AML-193 (cell line): ENCODE measurements around the gene RNF144B.
"Not testable (repeated sequence)": the region's sequence is repeated elsewhere in the genome, so short reads cannot be mapped to it uniquely, and the experiment has no call there.

ENCODE experiments used
- DNase-seq, 2 experiments: peaks; one replicate each; lab custom pipeline; 2025; lab: John Stamatoyannopoulos, UW

RNF144B gene

DNA sequence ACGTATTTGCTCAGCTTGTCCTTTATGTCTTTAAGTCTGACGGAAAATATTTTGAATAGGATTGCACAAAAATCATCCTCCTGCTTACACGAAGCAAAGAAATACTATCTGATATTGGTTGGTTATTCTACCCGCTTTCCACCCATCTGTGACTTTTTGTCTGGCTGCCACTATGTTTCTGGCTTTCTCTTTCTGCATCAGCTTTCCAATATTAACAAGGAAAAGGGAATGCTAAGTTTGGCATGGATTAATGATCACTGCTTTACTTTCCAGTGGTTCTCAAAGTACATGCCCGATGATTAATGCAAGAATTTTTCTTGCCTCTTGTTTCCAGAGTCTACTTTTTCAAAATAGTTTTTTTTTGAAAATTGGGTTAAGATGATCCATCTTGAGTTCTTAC lies 57.0 kb downstream of the RNF144B start:
- no peak for DNase-seq

DNA sequence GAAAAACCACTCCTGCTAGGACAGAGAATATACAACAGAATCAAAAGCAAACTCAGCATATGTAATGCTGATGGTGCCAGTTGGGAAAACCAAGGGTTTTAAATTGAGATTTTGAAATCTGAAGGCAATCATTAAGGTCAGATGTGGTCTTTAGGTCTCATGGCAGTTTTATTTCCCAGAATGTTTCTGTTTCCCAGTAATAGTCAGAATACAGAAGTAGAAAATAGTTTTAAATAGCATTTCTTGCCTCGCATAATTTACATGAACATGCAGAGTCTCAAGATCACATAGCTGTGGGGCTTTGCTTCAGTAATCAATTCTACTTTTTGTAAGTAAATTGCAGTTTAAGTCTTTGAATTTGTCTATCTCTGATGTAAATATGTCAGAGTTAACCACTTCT lies 58.1 kb downstream of the RNF144B start:
- DNase-seq: no peak

DNA sequence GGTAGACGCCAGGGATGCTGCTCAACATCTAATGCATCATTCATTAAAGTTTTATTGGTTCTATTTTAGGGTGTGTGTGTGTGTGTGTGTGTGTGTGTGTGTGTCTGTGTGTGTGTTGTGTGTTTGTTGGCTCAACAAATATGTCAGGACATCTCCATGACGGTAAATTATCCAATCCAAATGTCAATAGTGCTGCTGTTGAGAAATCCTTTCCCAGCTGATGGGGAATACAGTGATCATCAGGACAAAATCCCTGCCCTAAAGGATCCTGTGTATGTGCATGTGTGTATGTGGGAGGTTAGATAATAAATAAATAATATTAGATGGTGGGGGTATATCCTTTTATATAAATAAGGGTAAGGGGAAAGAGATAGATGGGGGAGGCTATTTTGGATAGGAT lies 59.6 kb downstream of the RNF144B start:
- DNase-seq: no peak

DNA sequence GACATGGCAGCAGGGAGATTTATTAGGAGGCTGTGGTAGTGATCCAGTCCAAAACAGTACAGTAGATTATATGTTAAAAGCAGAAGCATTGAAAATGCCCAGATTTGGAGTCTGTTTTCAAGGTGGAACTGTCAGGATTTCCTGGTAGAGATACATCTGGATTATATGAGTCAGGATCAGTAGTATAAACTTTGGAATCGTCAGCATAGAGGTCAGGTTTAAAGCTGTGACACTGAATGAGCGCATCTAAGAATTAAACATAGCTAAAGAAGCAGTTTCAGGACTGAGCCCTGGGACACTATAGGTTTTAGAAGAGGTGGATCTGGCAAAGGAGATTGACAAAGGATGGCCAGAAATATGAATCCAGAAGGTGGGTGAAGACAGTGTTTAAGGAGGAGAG lies 60.4 kb downstream of the RNF144B start:
- DNase-seq: no peak

DNA sequence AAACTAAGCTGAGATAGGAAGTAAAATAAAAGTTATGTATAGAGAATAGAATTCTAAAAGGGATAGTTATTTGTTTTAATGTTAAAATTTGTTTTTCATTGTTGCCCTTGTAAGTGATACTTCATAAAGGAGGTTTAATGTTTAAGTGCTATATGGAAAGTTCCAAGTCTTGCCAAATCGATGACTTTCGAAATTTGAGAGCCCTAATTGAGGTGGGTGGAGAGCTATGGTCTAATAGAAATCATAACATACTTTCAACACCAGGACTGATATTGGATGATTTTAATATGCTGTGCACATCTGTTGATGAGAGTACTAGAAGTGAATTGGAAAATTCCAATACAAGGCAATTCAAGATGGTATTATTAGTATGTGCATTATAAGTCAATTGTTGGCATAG lies 64.6 kb downstream of the RNF144B start:
- no peak for DNase-seq

DNA sequence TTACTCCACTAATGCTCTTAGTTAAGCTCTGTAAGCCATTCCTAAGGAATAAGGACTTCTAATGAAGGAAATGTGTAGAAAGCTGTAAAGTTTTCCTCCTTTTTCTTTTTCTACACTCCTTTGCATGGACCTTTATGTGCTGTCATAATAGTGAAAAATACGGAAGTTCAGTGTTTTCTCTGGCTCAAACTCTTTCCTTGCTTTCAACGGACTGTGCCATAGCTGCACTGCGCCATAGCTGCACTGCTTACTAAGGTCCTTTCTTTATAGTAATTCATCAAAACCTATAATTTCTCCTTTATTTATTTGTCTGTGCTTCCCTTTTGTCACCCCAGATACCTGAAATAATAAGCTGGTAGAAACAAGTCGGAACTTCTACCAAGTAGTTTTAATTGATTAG lies 67.3 kb downstream of the RNF144B start:
- DNase-seq: no peak

DNA sequence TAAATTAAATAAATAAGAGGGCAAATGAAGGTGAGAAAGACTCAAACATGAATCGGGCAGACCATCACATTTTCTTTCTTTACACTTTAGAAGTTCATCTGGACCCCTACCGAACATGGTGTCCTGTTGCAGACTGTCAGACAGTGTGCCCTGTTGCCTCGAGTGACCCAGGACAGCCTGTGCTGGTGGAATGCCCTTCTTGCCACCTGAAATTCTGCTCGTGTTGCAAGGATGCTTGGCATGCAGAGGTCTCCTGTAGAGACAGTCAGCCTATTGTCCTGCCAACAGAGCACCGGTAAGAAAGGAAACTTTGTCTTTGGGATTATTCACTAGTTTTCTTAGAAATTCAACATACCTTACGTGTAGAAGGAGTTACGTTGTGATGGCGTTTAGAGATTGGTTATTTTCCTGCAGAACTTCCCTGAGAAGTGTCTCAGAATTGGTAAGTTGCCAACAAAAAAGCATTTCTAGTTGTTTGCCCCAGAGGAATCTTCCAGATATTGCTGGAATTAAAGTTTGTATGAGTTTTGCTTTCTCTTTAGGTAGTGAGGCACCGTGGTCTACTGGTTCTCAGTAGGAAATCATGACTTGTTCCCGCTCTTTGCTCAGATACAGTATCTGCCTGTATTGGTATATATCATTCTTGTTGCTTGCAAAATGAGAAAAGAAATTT lies 70.1 kb downstream of the RNF144B start:
- no peak for DNase-seq

DNA sequence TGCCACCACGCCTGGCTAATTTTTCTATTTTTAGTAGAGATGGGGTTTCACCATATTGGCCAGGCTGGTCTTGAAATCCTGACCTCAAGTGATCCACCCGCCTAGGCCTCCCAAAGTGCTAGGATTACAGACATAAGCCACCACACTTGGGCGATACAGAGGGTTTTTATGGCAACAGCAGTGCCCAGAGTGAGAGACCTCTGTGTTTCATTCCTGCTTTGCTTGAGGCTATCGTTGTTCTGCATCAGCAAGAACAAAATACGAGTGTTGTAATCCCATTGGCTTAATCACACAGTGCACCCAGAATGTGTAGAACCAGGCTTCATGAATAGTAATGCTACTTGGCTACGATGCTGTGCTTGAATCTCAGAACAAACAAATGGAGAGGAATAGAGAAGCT lies 70.9 kb downstream of the RNF144B start:
- not testable (repeated sequence) for DNase-seq

DNA sequence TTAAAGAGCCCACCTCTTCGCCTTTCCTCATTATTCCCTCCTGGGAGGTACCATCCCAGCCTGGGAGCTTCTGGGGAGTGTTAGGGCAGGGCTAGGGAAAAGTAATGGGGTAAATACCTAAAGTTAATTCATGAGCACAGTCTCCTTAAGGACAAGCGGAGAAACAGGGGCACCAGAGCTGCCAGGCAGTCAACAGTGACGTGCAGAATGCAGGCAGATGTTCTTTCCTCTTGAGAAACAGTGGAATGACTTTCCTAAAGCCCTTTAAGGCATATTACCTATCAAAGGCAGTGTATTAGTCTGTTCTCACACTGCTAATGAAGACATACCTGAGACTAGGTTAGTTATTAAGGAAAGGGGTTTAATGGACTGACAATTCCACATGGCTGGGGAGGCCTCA lies 76.3 kb downstream of the RNF144B start:
- DNase-seq: no peak

DNA sequence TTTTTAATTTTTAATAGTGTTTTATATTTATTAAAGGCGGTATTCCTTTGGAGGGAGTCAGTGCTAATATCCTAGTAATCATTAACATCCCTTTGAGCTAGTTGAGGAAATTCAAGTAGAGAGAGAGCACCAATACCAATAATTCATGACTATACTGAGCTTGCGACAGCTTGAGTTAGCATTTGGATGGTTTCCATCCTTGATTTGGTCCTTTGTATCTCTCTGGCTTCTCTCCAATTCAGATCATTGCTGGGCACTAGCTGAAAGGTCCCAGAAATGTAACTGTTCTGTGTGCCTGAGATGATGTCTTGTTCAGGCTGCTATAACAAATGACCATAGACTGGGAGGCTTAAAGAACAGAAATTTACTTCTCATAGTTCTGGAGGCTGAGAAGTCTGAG lies 77.0 kb downstream of the RNF144B start:
- DNase-seq: no peak

DNA sequence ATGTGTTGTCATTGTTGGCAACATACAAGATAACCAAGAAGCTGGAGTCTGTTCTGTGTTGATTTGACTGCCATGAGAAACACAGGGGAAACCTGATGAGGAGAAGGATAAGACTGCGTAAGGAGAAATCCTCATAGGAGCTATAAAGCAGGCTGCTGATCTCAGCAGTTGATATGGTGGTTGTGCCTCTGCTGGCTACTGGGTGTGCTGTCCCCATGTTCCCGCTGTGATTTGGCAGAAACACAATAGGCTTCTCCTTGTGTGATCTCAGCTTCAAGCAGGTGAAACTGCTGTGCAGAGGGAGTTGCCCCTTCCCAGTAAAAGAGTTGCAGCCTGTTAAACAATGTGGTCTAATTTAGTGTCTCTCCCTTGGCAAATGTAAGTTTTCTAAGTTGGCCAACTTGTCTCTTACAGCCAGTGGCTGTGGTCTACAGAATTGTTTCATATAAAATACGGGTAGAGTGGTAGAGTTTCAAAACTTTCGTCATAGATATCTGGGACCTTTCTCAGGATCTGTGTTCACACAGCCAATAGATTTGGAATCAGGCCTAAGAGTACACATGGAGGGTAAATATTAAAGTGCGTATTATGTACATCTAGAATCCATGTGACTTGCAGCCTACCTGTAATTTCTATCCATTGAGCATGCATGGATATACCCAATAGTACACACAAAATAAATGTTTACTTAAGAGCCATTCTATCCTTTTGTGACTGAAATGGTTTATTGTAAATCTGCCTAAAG lies 78.4 kb downstream of the RNF144B start:
- no peak for DNase-seq

DNA sequence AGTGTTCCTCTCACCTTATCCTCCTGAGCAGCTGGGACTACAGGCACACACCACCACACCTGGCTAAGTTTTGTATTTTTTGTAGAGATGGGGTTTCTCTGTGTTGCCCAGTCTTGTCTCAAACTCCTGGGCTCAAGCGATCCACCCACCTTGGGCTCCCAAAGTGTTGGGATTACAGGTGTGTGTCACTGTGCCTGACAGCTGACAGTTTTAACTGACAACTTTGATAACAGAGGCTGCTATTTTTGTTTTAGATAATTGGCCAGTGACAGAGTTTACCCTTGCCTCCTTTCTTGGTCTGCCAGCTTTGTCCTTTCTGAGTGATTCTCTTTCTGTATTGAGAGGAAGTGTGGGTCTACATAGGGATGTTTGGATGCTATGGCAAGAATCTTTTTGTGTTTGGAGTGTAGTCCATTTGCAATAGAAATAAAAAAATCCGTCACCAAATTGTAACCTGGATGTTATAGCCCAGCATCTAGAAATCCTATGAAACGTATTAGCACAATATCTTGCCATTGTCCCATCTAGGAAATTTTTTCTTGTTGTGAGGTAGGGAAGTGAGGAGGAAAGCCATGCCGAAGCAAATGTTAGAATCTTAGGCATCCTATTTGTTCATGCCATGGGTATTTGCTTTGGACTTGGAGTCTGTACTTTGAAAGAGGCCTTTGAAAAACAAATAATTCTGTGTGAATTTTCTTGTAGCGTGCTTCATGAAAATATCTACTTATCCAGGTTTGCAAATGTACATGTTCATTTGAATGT lies 80.8 kb downstream of the RNF144B start:
- no peak for DNase-seq

DNA sequence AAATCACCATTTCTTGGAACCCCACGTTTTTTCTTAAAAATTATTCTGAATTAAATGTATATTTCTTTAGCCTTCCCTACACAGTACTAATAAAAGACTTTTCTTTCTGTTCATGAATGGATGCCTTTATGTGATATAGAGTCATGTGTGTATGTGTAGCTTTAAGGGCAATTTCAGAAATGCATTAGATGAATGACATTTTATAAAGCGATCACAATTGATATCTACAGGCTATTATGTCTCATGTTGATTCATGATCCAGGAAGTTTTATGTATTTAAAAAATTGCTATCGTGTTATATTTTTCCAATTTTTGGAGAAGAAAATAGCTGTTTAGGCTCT lies 81.3 kb downstream of the RNF144B start:
- DNase-seq: no peak

DNA sequence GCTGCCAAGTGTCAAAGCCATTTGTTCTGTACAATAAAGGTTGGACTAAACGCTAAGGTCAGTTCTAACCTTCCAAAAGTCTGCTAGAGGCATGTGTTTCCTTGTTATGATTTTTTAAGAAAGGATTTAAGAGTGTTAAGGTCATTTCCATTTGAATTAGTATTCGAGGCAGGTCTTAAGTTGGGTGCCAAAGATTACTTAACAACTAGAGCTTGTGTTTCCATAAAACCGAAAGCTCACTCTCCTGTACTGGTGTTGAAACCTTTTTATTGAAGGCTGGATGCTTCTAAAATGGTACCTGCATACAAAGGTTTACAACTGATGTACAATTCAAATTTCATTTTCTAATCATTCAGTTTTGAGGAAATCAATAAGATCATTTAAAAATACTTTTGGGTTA lies 82.4 kb downstream of the RNF144B start:
- no peak for DNase-seq

DNA sequence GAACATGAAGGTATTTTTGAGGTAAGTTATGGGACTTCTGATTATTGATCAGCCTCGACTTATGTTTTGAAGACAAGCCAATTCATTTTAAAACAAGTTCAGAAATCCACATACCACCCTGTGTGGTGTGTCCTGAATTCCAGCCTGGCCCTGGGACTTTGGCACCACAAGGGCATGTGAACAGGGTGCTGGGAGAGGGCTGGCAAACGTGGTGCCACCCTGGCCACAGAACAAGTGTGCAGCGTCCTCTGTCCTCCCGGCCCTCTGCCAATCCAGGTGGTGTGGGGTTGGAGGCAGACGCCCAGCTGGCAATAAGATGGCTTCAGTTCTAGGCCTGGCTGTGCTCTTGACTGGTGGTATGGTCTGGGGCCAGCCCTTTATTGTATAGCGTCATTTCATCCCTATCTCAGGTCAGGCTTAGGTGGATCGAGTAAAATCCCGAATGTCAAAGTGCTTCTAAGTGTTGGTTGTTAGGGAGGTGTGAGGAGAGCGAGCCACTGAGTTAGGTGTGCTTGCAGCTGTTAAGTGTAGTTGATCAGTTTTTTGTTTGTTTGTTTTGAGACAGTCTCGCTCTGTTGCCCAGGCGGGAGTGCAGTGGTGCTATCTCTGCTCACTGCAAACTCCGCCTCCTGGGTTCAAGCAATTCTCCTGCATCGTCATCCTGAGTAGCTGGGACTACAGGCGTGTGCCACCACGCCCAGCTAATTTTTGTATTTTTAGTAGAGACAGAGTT lies 84.2 kb downstream of the RNF144B start:
- DNase-seq: no peak

DNA sequence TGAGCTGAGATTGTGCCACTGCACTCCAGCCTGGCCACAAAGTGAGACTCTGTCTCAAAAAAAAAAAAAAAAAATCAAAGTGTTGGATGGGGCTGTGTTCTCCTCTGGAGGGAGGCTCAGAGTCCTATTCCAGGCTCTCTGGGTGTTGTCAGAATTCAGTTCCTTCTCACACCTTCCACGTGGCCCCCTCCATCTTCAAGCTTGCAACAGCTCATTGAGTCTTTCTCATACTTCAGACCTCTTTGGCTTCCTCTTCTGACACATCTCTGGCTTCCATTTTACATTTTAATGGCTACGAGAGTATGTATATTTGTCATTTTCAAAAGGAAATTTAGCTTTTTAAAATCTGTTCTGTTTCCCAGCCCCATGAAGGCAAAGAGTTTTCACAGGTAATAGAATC lies 85.8 kb downstream of the RNF144B start:
- no peak for DNase-seq

DNA sequence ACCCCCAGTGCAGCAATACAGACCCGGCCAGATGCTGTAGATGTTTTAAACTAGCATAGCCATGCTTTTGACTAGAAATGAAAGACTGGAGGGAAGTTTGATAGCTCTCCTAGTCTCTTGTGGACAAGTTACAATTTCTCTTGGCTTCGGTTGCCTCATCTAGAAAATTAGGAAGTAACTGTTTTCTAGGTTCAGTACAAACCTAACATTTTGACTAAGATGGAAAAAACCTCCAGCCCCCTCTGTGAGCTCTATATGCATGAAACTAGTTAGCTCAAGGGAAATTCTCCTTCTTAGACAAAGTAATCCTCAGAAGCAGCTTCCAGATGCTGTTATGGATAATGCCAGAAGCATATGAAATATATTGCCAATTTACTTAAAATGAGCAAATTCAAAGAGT lies 86.6 kb downstream of the RNF144B start:
- no peak for DNase-seq

DNA sequence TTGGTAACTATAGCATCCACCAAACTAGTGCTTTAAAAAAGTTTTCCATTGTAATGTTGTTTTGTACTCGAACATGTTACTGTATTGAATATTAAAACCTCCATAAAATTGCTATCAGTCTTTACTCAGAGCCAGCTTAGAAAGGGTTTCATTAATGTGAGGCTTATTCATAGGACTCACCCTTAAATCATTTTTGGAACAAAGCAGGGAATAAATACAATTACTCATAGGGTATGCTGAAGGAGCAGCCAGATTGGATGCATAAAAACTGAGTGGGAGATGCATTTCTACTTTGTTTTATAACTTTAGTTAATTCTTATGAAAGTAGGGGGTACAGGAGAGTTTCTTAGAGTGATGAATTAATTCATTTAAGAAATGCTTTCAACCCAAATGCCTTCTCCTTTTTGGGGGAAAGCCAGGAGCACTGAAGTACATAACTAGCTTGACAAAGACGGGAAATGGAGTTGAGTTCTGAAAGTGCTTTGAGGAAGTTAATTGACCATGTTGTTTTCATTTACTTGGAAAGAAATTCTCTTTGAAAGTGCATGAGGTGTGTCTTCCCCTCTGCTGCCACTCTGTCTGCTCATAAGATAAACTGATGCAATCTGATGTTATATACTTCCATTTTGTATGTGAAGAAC lies 90.3 kb downstream of the RNF144B start:
- no peak for DNase-seq

DNA sequence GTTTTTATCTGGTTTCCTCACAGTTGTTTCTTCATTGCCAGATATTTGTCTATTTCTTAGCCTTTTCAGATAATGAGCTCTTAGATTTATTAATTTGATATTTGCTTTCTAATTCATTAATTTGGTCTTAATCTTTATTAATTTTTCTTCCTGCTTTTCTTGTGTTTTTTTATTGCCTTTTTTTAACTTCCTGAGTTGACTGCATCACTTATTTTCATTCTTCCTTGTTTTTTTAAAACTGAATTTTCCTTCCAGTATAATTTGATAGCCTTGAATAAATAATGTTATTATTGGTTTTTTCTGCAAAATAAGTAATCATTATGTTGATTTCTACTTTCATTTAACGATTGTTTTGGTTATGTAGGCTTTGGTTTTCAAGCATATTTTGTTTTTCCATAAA lies 91.5 kb downstream of the RNF144B start:
- no peak for DNase-seq

DNA sequence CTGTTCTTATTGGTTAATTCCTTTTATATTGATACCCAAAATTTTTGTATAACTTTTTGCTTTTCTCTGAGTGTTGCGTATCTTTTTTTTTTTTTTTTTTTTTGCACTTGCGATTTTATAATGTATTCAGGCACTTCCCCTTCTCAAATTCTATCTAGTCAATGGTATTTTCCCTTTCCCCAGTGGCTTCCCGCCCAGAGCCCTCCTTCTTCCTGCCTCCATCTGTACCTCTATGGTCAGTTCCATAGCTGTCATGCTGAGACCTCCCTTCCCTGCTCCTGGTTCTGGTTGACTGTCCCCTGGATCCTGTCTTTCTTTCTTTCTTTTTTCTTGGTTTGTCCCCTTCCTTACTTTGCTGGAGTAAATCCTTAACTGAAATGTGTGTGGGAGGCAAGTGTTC lies 94.7 kb downstream of the RNF144B start:
- DNase-seq: no peak

DNA sequence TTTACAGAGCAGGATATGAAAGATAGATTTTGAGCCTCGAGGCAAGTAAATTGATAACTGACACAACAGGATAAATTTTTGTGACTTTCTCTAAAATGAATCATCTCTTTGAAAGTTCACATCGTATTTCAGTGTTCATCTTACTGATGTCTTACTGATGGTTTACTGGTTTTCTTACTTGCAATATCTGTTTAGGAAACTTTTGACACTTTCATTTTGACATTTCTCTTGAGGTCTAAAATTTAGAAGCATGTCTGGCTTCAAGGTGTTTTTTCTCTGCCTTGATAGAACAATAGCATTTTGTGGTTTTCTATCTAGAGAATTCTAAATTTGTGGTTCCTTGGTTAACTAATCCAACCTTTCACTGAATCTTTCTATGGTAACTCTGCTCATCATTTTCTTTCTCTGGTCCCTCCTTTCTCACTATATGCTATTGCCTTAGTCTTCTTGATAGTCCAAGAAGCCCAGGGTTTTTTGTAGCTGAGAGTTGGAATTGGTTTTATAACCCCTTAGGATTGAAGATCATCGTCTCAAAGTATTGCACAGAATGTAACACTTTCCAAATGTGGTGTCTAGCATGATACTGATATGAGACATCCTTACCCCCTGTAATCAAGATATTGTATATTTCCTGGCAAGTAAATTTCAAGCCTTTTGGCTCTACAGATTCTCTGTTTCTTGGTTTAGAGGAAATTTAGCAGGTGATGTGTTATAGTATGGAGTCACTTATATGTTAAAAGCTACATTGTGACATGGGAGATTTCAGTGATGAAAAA lies 98.7 kb downstream of the RNF144B start:
- DNase-seq: no peak
